ENCODE data around the gene OTC.

DNA sequence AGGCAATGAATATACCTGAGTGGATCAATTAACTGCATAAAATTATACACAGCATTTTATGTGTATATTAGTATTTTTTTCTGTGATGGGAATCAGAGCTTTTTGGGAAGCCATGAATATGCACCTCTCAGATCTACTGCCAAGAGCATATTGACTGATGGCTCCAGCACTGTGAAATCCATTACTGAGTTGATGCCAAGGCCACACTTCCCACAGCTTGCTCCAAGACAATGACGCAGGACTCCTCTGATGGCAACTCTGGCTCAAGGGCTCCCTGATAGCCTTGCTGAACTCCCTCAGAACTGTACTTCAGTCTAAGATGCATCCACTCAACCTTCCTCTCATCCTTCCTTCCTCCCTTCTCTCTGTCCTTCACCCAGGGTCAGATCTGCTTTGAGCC lies 82.7 kb downstream of the OTC start:
- TF ChIP-seq EZH2 (IDR thresholded peaks at IDR 0.05; ENCODE audit: insufficient read depth, poor library complexity, severe bottlenecking) (no peak), EZH2phosphoT487 (IDR thresholded peaks at IDR 0.05; ENCODE audit: insufficient read depth, low read depth) (no peak)

Data from GM23248 (cell line).